Measurements from ENCODE around the gene DPH5.
A peak's percentile ranks its signal among the peaks of the same experiment; 100 is the strongest.

The DPH5 gene

GRCh38 chr1:101029184-101029583, 3.6 kb upstream of the DPH5 start:
- no peak overlapping the region for H3K4me3 ChIP-seq (ENCODE audit: low read depth, low read length)
- H3K27me3 ChIP-seq (ENCODE audit: control insufficient read depth, insufficient read depth, low read length), result no peaks in the 10 kb centered on the region
- H3K36me3 ChIP-seq (ENCODE audit: control insufficient read depth, insufficient read depth, low read length), result no peaks in the 10 kb centered on the region
- no peaks in the 10 kb centered on the region for H3K9me3 ChIP-seq (ENCODE audit: control insufficient read depth, insufficient read depth, low read length)
- no peak overlapping the region for H3K9ac ChIP-seq (ENCODE audit: low read depth, low read length)
- H3K4me1 ChIP-seq (ENCODE audit: control insufficient read depth, insufficient read depth, low read length), result no peaks in the 10 kb centered on the region

- H3K27me3 ChIP-seq (ENCODE audit: control insufficient read depth, insufficient read depth, low read length), result no peaks in the 10 kb centered on the region
- H3K4me1 ChIP-seq (ENCODE audit: control insufficient read depth, insufficient read depth, low read length), result no peaks in the 10 kb centered on the region
- no peaks in the 10 kb centered on the region for H3K9me3 ChIP-seq (ENCODE audit: control insufficient read depth, insufficient read depth, low read length)
- no peak overlapping the region for H3K4me3 ChIP-seq (ENCODE audit: low read depth, low read length)
- no peaks in the 10 kb centered on the region for H3K36me3 ChIP-seq (ENCODE audit: control insufficient read depth, insufficient read depth, low read length)
- no peak overlapping the region for H3K9ac ChIP-seq (ENCODE audit: low read depth, low read length)
These were observed 2.9 kb upstream of the DPH5 start for GRCh38 chr1:101028466-101028865.

GRCh38 chr1:101027194-101027772, 1.7 kb upstream of the DPH5 start:
- Histone ChIP-seq H3K9ac (ENCODE audit: low read depth, low read length) (no peak overlapping the region), H3K27me3 (ENCODE audit: control insufficient read depth, insufficient read depth, low read length) (no peaks in the 10 kb centered on the region), H3K36me3 (ENCODE audit: control insufficient read depth, insufficient read depth, low read length) (no peaks in the 10 kb centered on the region), H3K4me1 (ENCODE audit: control insufficient read depth, insufficient read depth, low read length) (no peaks in the 10 kb centered on the region), H3K4me3 (ENCODE audit: low read depth, low read length) (peak overlapping the region; percentile 67), H3K9me3 (ENCODE audit: control insufficient read depth, insufficient read depth, low read length) (no peaks in the 10 kb centered on the region)

GRCh38 chr1:101026430-101026788, 825 bp upstream of the DPH5 start:
- Histone ChIP-seq H3K9ac (ENCODE audit: low read depth, low read length) (peak overlapping the region; percentile 92), H3K9me3 (ENCODE audit: control insufficient read depth, insufficient read depth, low read length) (no peaks in the 10 kb centered on the region), H3K4me3 (ENCODE audit: low read depth, low read length) (peak overlapping the region; percentile 67), H3K27me3 (ENCODE audit: control insufficient read depth, insufficient read depth, low read length) (no peaks in the 10 kb centered on the region), H3K4me1 (ENCODE audit: control insufficient read depth, insufficient read depth, low read length) (no peaks in the 10 kb centered on the region), H3K36me3 (ENCODE audit: control insufficient read depth, insufficient read depth, low read length) (no peaks in the 10 kb centered on the region)

- Histone ChIP-seq H3K27me3 (ENCODE audit: control insufficient read depth, insufficient read depth, low read length) (no peaks in the 10 kb centered on the region), H3K9ac (ENCODE audit: low read depth, low read length) (peak overlapping the region; percentile 92), H3K36me3 (ENCODE audit: control insufficient read depth, insufficient read depth, low read length) (no peaks in the 10 kb centered on the region), H3K4me1 (ENCODE audit: control insufficient read depth, insufficient read depth, low read length) (no peaks in the 10 kb centered on the region), H3K4me3 (ENCODE audit: low read depth, low read length) (peak overlapping the region; percentile 67), H3K9me3 (ENCODE audit: control insufficient read depth, insufficient read depth, low read length) (no peaks in the 10 kb centered on the region)
These were observed 314 bp downstream of the DPH5 start for GRCh38 chr1:101025283-101025656.

- Histone ChIP-seq H3K4me3 (ENCODE audit: low read depth, low read length) (no peak overlapping the region), H3K27me3 (ENCODE audit: control insufficient read depth, insufficient read depth, low read length) (no peaks in the 10 kb centered on the region), H3K36me3 (ENCODE audit: control insufficient read depth, insufficient read depth, low read length) (no peaks in the 10 kb centered on the region), H3K9ac (ENCODE audit: low read depth, low read length) (no peak overlapping the region), H3K9me3 (ENCODE audit: control insufficient read depth, insufficient read depth, low read length) (no peaks in the 10 kb centered on the region), H3K4me1 (ENCODE audit: control insufficient read depth, insufficient read depth, low read length) (no peaks in the 10 kb centered on the region)
These were observed 3.3 kb downstream of the DPH5 start for GRCh38 chr1:101022294-101022693.

- Histone ChIP-seq H3K36me3 (ENCODE audit: control insufficient read depth, insufficient read depth, low read length) (no peaks in the 10 kb centered on the region), H3K9ac (ENCODE audit: low read depth, low read length) (no peak overlapping the region), H3K27me3 (ENCODE audit: control insufficient read depth, insufficient read depth, low read length) (no peaks in the 10 kb centered on the region), H3K9me3 (ENCODE audit: control insufficient read depth, insufficient read depth, low read length) (no peaks in the 10 kb centered on the region), H3K4me3 (ENCODE audit: low read depth, low read length) (no peak overlapping the region), H3K4me1 (ENCODE audit: control insufficient read depth, insufficient read depth, low read length) (no peaks in the 10 kb centered on the region)
These were observed 8.1 kb downstream of the DPH5 start for GRCh38 chr1:101017448-101017847.

- Histone ChIP-seq H3K9ac (ENCODE audit: low read depth, low read length) (no peak overlapping the region), H3K4me1 (ENCODE audit: control insufficient read depth, insufficient read depth, low read length) (no peaks in the 10 kb centered on the region), H3K36me3 (ENCODE audit: control insufficient read depth, insufficient read depth, low read length) (no peaks in the 10 kb centered on the region), H3K27me3 (ENCODE audit: control insufficient read depth, insufficient read depth, low read length) (no peaks in the 10 kb centered on the region), H3K9me3 (ENCODE audit: control insufficient read depth, insufficient read depth, low read length) (no peaks in the 10 kb centered on the region), H3K4me3 (ENCODE audit: low read depth, low read length) (no peak overlapping the region)
These were observed 11.8 kb downstream of the DPH5 start for GRCh38 chr1:101013776-101014175.

GRCh38 chr1:101008229-101008834, 17.3 kb downstream of the DPH5 start:
- H3K4me3 ChIP-seq (ENCODE audit: low read depth, low read length), result no peak overlapping the region
- no peak overlapping the region for H3K9ac ChIP-seq (ENCODE audit: low read depth, low read length)
- H3K27me3 ChIP-seq (ENCODE audit: control insufficient read depth, insufficient read depth, low read length), result no peaks in the 10 kb centered on the region
- no peaks in the 10 kb centered on the region for H3K4me1 ChIP-seq (ENCODE audit: control insufficient read depth, insufficient read depth, low read length)
- H3K9me3 ChIP-seq (ENCODE audit: control insufficient read depth, insufficient read depth, low read length), result no peaks in the 10 kb centered on the region
- H3K36me3 ChIP-seq (ENCODE audit: control insufficient read depth, insufficient read depth, low read length), result no peaks in the 10 kb centered on the region

- Histone ChIP-seq H3K27me3 (ENCODE audit: control insufficient read depth, insufficient read depth, low read length) (no peaks in the 10 kb centered on the region), H3K36me3 (ENCODE audit: control insufficient read depth, insufficient read depth, low read length) (no peaks in the 10 kb centered on the region), H3K4me3 (ENCODE audit: low read depth, low read length) (no peak overlapping the region), H3K4me1 (ENCODE audit: control insufficient read depth, insufficient read depth, low read length) (peaks cover 6% of the 10 kb centered on the region), H3K9me3 (ENCODE audit: control insufficient read depth, insufficient read depth, low read length) (no peaks in the 10 kb centered on the region), H3K9ac (ENCODE audit: low read depth, low read length) (no peak overlapping the region)
These were observed 19.0 kb downstream of the DPH5 start for GRCh38 chr1:101006553-101006952.

- H3K4me3 ChIP-seq (ENCODE audit: low read depth, low read length), result no peak overlapping the region
- H3K27me3 ChIP-seq (ENCODE audit: control insufficient read depth, insufficient read depth, low read length), result no peaks in the 10 kb centered on the region
- H3K4me1 ChIP-seq (ENCODE audit: control insufficient read depth, insufficient read depth, low read length), result peaks cover 6% of the 10 kb centered on the region
- H3K9ac ChIP-seq (ENCODE audit: low read depth, low read length), result no peak overlapping the region
- H3K9me3 ChIP-seq (ENCODE audit: control insufficient read depth, insufficient read depth, low read length), result no peaks in the 10 kb centered on the region
- no peaks in the 10 kb centered on the region for H3K36me3 ChIP-seq (ENCODE audit: control insufficient read depth, insufficient read depth, low read length)
These were observed 19.7 kb downstream of the DPH5 start for GRCh38 chr1:101005871-101006270.

- Histone ChIP-seq H3K27me3 (ENCODE audit: control insufficient read depth, insufficient read depth, low read length) (no peaks in the 10 kb centered on the region), H3K4me3 (ENCODE audit: low read depth, low read length) (no peak overlapping the region), H3K36me3 (ENCODE audit: control insufficient read depth, insufficient read depth, low read length) (no peaks in the 10 kb centered on the region), H3K4me1 (ENCODE audit: control insufficient read depth, insufficient read depth, low read length) (peaks cover 6% of the 10 kb centered on the region), H3K9ac (ENCODE audit: low read depth, low read length) (no peak overlapping the region), H3K9me3 (ENCODE audit: control insufficient read depth, insufficient read depth, low read length) (no peaks in the 10 kb centered on the region)
These were observed 20.4 kb downstream of the DPH5 start for GRCh38 chr1:101005183-101005582.
